Activated naive CD4-positive, alpha-beta T cell treated with anti-CD3 and anti-CD28 coated beads, Interleukin-2, amount 50 U/mL, for 72 hours (primary cell): ENCODE results near the gene SLC6A13. TPM values are rescaled to one million over a fixed set of nuclear protein-coding genes. Genes with fewer than 3 reads are reported as not detected.
A peak's percentile ranks its signal among the peaks of the same experiment; 100 is the strongest.
"Not testable (repeated sequence)": the region's sequence is repeated elsewhere in the genome, so short reads cannot be mapped to it uniquely, and the experiment has no call there.

Experiments
- ATAC-seq, 2 donors: fragments of 150-1000 bp; cut with Tn5 transposase; 2 replicates each; pipeline ENCODE4 v1.10.0; 2021; ENCODE audit warnings: mild to moderate bottlenecking in 2 of 2, moderate library complexity in 2 of 2
- DNase-seq, 2 donors: peaks; one replicate each; pipeline ENCODE4 v3.0.0; 2021 to 2022; ENCODE audit warnings: low spot score in 2 of 2
- H3K27ac Mint-ChIP-seq, 2 donors: one replicate each; pipeline ENCODE4 v1.8.0; 2022; ENCODE audit warnings: mild to moderate bottlenecking in 2 of 2, mixed read lengths in 2 of 2
- H3K36me3 Mint-ChIP-seq, 2 donors: one replicate each; pipeline ENCODE4 v1.8.0; 2022; ENCODE audit warnings: mixed read lengths in 2 of 2
- H3K9me3 Mint-ChIP-seq, 2 donors: one replicate each; pipeline ENCODE4 v1.8.0; 2022; ENCODE audit warnings: mixed read lengths in 2 of 2
- total RNA-seq, 2 donors: library from RNA; stranded (reverse); gene quantifications; one replicate each; pipeline ENCODE4 v1.2.3, GENCODE V29; 2022

The SLC6A13 gene
- total RNA-seq, 2 donors from 2014 or later: not detected

- DNase-seq (no peak), ATAC-seq (no peak)
- no peaks in the 10 kb centered on the region for H3K36me3 Mint-ChIP-seq
- H3K9me3 Mint-ChIP-seq: no peaks in the 10 kb centered on the region
- no peak overlapping the region for H3K27ac Mint-ChIP-seq
These were observed 60.4 kb downstream of the SLC6A13 start for GRCh38 chr12:202081-202731.

GRCh38 chr12:201361-201760, 61.3 kb downstream of the SLC6A13 start:
- no peaks in the 10 kb centered on the region for H3K9me3 Mint-ChIP-seq
- no peaks in the 10 kb centered on the region for H3K36me3 Mint-ChIP-seq
- ATAC-seq: no peak
- no peak for DNase-seq
- no peak overlapping the region for H3K27ac Mint-ChIP-seq

DNA sequence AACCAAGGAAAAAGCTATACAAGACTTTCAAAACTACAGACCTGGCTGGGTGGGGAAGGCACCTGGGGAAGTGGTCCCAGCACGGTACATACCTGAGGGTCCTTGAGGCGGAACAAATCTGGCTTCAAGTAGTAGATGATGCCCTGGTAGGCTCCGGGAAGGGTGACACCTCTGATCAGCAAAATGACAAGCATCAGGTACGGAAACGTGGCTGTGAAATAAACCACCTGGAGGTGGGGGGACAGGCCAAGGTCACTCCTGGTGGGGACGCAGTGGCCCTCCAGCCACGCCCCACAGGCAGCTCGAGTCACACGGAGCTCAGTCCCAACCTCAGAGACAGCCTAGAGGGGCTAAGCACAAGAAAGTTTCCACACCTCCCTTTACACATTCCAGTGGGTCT, 63.9 kb downstream of the SLC6A13 start:
- H3K9me3 Mint-ChIP-seq: no peaks in the 10 kb centered on the region
- DNase-seq: no peak
- H3K36me3 Mint-ChIP-seq: no peaks in the 10 kb centered on the region

DNA sequence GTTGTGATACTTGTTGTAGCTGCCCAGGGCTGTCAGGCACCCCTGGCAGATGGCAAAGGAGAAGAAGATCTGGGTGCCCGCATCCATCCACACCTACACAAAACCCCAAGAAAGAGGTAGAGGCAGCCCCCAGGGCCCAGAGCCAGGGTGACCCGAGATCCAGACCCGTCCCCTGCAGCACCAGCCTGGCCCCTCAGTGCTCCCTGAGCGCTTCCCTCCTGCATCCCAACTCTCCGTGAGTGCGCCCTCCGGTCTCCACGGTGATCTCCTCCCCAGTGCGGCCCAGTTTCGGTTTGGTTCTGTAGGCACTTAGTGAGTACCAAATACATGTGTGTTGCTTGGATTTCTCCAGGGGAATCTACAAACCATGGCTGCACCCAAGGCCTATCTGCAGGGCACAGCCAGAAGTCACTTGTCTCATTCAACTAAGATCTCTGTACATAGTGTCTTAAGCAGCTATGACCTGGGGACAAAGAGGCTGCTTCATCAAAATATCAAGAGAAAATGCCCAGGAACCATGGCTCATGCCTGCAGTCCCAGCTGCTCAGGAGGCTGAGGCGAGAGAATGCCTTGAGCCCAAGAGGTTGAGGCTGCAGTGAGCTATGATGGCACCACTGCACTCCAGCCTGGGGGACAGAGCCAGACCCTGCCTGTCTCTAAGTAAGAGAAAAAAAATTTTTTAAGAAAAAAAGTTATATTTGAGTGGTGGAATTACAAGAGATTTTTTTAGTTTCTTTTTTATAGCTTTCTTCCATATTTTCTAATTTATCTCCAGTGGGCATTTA, 64.5 kb downstream of the SLC6A13 start:
- Mint-ChIP-seq H3K9me3 (no peaks in the 10 kb centered on the region), H3K27ac (no peak overlapping the region), H3K36me3 (no peaks in the 10 kb centered on the region)
- ATAC-seq (no peak), DNase-seq (no peak)

More for the DNA sequence above, 63.9 kb downstream of the SLC6A13 start:
- no peak overlapping the region for H3K27ac Mint-ChIP-seq
- ATAC-seq: no peak

- Mint-ChIP-seq H3K9me3 (no peaks in the 10 kb centered on the region), H3K36me3 (no peaks in the 10 kb centered on the region), H3K27ac (no peak overlapping the region)
- ATAC-seq (no peak), DNase-seq (no peak)
These were observed 65.3 kb downstream of the SLC6A13 start for GRCh38 chr12:197347-197746.

GRCh38 chr12:196436-196835, 66.2 kb downstream of the SLC6A13 start:
- H3K36me3 Mint-ChIP-seq: no peaks in the 10 kb centered on the region

GRCh38 chr12:195951-196350, 66.7 kb downstream of the SLC6A13 start:
- DNase-seq (no peak), ATAC-seq (no peak)
- H3K36me3 Mint-ChIP-seq: no peaks in the 10 kb centered on the region
- no peaks in the 10 kb centered on the region for H3K9me3 Mint-ChIP-seq
- no peak overlapping the region for H3K27ac Mint-ChIP-seq

More at GRCh38 chr12:196436-196835, 66.2 kb downstream of the SLC6A13 start:
- Mint-ChIP-seq H3K27ac (no peak overlapping the region), H3K9me3 (no peaks in the 10 kb centered on the region)
- DNase-seq (no peak), ATAC-seq (no peak)

DNA sequence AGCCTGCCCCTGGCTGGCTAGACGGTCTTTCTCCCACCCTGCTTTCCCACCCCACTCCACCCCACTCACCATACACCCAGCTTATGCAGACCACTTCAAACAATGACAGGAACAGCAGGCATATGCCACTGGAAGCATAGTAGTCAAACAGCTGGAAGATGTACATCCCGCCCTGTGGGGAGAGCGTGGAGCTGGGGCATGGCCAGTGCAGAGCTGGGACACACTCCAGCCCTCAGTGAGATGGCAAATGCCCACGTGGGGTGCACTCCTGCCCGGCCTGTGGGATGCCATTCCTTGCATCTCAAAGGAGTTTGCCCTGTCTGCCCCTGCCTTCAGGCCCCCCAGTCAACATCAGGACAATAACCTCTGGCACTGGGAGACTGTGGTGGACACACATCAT, 67.5 kb downstream of the SLC6A13 start:
- DNase-seq (no peak), ATAC-seq (no peak)
- Mint-ChIP-seq H3K27ac (no peak overlapping the region), H3K9me3 (no peaks in the 10 kb centered on the region), H3K36me3 (no peaks in the 10 kb centered on the region)

GRCh38 chr12:194276-194675, 68.4 kb downstream of the SLC6A13 start:
- Mint-ChIP-seq H3K9me3 (no peaks in the 10 kb centered on the region), H3K36me3 (no peaks in the 10 kb centered on the region), H3K27ac (no peak overlapping the region)
- DNase-seq: no peak
- no peak for ATAC-seq

GRCh38 chr12:193261-193660, 69.4 kb downstream of the SLC6A13 start:
- Mint-ChIP-seq H3K36me3 (no peaks in the 10 kb centered on the region), H3K27ac (no peak overlapping the region), H3K9me3 (no peaks in the 10 kb centered on the region)
- DNase-seq (no peak), ATAC-seq (no peak)

DNA sequence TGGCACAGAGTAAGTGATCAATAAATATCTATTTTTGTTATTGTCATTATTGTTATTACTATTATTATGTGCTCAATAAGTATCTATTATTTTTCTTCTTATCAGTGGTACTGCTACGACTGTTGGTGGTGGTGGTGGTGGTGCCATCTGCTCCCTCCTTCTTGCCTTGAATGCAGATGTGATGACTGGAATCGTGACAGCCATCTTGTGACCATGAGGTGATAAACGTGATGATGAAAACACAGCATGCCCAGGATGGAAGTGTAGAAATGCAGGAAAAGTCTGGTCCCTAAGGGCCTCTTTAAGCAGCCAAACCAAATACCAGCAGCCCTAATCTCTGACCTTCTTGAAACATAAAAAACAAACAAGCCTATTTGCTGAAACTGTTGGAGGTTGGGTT, 71.1 kb downstream of the SLC6A13 start:
- DNase-seq (no peak), ATAC-seq (no peak)
- no peaks in the 10 kb centered on the region for H3K9me3 Mint-ChIP-seq
- no peak overlapping the region for H3K27ac Mint-ChIP-seq
- no peaks in the 10 kb centered on the region for H3K36me3 Mint-ChIP-seq

DNA sequence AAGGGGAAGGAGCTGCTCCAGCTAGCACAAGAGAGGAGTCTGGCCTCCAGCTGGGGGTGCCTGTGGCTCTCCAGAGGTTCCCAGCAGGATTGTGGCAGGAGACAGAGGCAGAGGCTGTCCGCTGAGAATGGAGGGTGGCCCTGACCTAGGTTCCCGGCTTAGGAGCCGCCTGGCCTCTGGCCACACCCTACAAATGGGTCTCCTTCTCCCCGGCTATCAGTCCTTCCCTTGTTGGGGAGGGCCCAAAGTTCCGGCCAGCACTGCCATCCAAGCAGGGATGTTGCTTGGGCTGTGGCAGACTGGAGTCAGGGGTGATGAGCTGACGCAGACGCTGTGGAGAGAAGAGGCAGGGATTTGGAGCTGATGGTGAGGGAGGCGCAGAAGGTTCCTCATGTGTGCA, 71.8 kb downstream of the SLC6A13 start:
- Mint-ChIP-seq H3K9me3 (no peaks in the 10 kb centered on the region), H3K27ac (no peak overlapping the region), H3K36me3 (no peaks in the 10 kb centered on the region)
- no peak for DNase-seq
- ATAC-seq: no peak

DNA sequence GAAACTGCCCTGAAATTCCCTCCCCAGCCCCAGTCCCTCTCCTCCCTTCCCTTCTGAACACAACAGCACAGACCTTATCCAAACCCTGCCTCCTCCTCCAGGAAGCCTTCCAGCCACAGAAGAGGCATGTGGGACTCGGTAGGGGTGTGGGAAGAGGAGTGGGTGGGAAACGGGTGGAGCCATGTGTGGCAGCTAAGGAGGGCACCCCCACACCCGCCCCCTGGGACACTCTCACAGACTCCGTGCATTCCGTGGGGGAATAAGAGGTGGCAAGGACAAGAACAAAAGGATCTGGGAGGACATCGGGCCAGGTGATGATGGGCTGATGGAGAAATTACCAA, 73.0 kb downstream of the SLC6A13 start:
- ATAC-seq (no peak), DNase-seq (no peak)
- peak overlapping the region in 1 of 2 donors; percentile 35 for H3K27ac Mint-ChIP-seq
- no peaks in the 10 kb centered on the region for H3K9me3 Mint-ChIP-seq
- no peaks in the 10 kb centered on the region for H3K36me3 Mint-ChIP-seq

GRCh38 chr12:188910-189621, 73.6 kb downstream of the SLC6A13 start:
- no peaks in the 10 kb centered on the region for H3K36me3 Mint-ChIP-seq
- peak; percentile 86 to 91 for ATAC-seq

DNA sequence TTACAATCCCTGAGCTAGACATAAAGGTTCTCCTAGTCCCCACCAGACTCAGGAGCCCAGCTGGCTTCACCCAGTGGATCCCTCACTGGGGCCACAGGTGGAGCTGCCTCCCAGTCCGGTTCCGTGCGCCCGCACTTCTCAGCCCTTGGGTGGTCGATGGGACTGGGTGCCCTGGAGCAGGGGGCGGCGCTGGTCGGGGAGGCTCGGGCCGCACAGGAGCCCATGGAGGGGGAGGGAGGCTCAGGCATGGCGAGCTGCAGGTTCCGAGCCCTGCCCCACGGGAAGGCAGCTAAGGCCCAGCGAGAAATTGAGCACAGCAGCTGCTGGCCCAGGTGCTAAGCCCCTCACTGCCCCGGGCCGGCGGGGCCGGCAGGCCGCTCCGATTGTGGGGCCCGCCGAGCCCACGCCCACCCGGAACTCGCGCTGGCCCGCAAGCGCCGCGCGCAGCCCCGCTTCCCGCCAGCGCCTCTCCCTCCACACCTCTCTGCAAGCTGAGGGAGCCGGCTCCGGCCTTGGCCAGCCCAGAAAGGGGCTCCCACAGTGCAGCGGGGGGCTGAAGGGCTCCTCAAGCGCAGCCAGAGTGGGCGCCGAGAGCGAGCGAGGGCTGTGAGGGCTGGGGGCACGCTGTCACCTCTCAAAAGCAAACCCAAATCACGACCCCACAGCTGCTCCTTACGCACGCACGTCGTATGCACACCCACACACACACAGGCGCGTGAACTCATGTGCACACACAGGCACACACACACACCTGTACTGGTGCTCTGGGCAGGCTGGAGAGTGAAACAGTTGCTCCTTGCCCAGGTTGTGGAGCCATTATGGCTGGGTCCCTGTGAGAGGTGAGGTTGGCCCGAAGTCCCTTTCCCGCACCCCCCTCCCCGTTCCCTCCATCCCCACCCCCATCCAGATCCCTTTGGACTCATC, 74.4 kb downstream of the SLC6A13 start:
- peak overlapping the region in 1 of 2 donors; percentile 35 for H3K27ac Mint-ChIP-seq
- DNase-seq, H3K36me3 Mint-ChIP-seq, H3K9me3 Mint-ChIP-seq: not testable (repeated sequence)
- peak; percentile 35 to 46 for ATAC-seq

More at GRCh38 chr12:188910-189621, 73.6 kb downstream of the SLC6A13 start:
- peak; percentile 63 to 70 for DNase-seq
- peak overlapping the region in 1 of 2 donors; percentile 35 for H3K27ac Mint-ChIP-seq
- no peaks in the 10 kb centered on the region for H3K9me3 Mint-ChIP-seq

GRCh38 chr12:186006-186625, 76.5 kb downstream of the SLC6A13 start:
- Mint-ChIP-seq H3K9me3 (no peaks in the 10 kb centered on the region), H3K36me3 (no peaks in the 10 kb centered on the region), H3K27ac (no peak overlapping the region)
- DNase-seq (no peak), ATAC-seq (no peak)
